GM12878 (cell line): ENCODE results near the gene CNOT10. TPM values are rescaled to one million over a fixed set of nuclear protein-coding genes. Genes with fewer than 3 reads are reported as not detected.

ENCODE experiments used
- BCL11A ChIP-seq: IDR thresholded peaks from 2 replicates; pipeline ENCODE4 v1.6.1; 2011; ENCODE audit warnings: low read depth, low read length
- CUX1 ChIP-seq: IDR thresholded peaks from 2 replicates; pipeline ENCODE4 v1.6.1; 2012; ENCODE audit warnings: improper control_type of control experiment, low read depth, low read length; ENCODE audit not compliant: insufficient replicate concordance
- FOS ChIP-seq: IDR thresholded peaks from 3 replicates; pipeline ENCODE4 v1.6.1; 2011; ENCODE audit warnings: borderline replicate concordance; ENCODE audit not compliant: insufficient read length; ENCODE audit errors: extremely low read depth
- FOXM1 ChIP-seq: IDR thresholded peaks from 2 replicates; pipeline ENCODE4 v1.6.1; 2012; ENCODE audit warnings: low read depth, mild to moderate bottlenecking, inconsistent platforms, low read length, moderate library complexity
- IKZF1 ChIP-seq: fragments of 450-650 bp; conservative IDR thresholded peaks from 2 replicates; pipeline ENCODE4 v1.6.1; 2017; ENCODE audit warnings: antibody characterized with exemption, mild to moderate bottlenecking
- MAX ChIP-seq: IDR thresholded peaks from 2 replicates; pipeline ENCODE4 v1.6.1; 2012; ENCODE audit warnings: low read depth, low read length, improper control_type of control experiment
- NFYB ChIP-seq: IDR thresholded peaks from 2 replicates; pipeline ENCODE4 v1.6.1; 2011; ENCODE audit warnings: low read depth, mild to moderate bottlenecking, low read length, improper control_type of control experiment, moderate library complexity; ENCODE audit not compliant: insufficient read depth
- NRF1 ChIP-seq: conservative IDR thresholded peaks from 2 replicates; pipeline ENCODE4 v1.6.1; 2011; ENCODE audit warnings: mild to moderate bottlenecking, low read depth, low read length, improper control_type of control experiment
- POLR2AphosphoS2 ChIP-seq: IDR thresholded peaks from 2 replicates; pipeline ENCODE4 v1.6.1; 2011; ENCODE audit warnings: low read depth, mild to moderate bottlenecking, low read length, improper control_type of control experiment, moderate library complexity
- RB1 ChIP-seq: fragments of 450-650 bp; formaldehyde crosslinking; IDR thresholded peaks from 2 replicates; pipeline ENCODE4 v1.6.1; 2017; ENCODE audit warnings: mild to moderate bottlenecking, borderline replicate concordance
- RCOR1 ChIP-seq: conservative IDR thresholded peaks from 2 replicates; pipeline ENCODE4 v1.6.1; 2012; ENCODE audit warnings: low read depth, low read length, improper control_type of control experiment
- RELB ChIP-seq: fragments of 450-650 bp; IDR thresholded peaks from 2 replicates; pipeline ENCODE4 v1.6.1; 2017; ENCODE audit warnings: low read depth, mild to moderate bottlenecking, moderate library complexity
- SMAD5 ChIP-seq: IDR thresholded peaks from 2 replicates; pipeline ENCODE4 v1.6.1; 2016; ENCODE audit warnings: antibody characterized with exemption, low read depth
- SUPT20H ChIP-seq: IDR thresholded peaks from 2 replicates; pipeline ENCODE4 v1.6.1; 2011; ENCODE audit warnings: low read depth, mild to moderate bottlenecking, low read length, moderate library complexity, borderline replicate concordance; ENCODE audit not compliant: control insufficient read depth
- TAF1 ChIP-seq: IDR thresholded peaks from 2 replicates; pipeline ENCODE4 v1.6.1; 2011; ENCODE audit warnings: mild to moderate bottlenecking, low read depth, low read length, borderline replicate concordance
- polyA plus RNA-seq, 11 experiments: library from polyadenylated mRNA; depleted of rRNA in 4 of 11; unstranded in 6 of 11; stranded (reverse) in 5 of 11; fragments of >200 nt; fragmentation: Nextera tagmentation in 4 of 11; fragmentation: Illumina TruSeq in 1 of 11; extraction: Ambion mirVana in 4 of 11; extraction: Trizol in 1 of 11; gene quantifications; 1 replicate in 1 of 11; 2 replicates in 10 of 11; pipeline versions ENCODE4 v1.2.1 to v1.2.3, GENCODE V29; 2011 to 2016; ENCODE audit warnings: inconsistent platforms in 2 of 11, missing spikeins in 2 of 11, low read depth in 1 of 11
- total RNA-seq, 4 experiments: library from RNA; depleted of rRNA in 3 of 4; stranded (reverse); fragments of >200 nt in 3 of 4; fragmentation: Illumina TruSeq in 1 of 4; extraction: Trizol in 1 of 4; gene quantifications; 2 replicates each; pipeline versions ENCODE4 v1.2.1 to v1.2.3, GENCODE V29; 2013 to 2021
- TF ChIP-seq, protein P1 (sequence below): IDR thresholded peaks from 2 replicates; pipeline ENCODE4 v1.6.1; 2011; ENCODE audit warnings: low read depth, mild to moderate bottlenecking, low read length, moderate library complexity, borderline replicate concordance; ENCODE audit errors: extremely low read depth
- TF ChIP-seq, protein P2 (sequence below): fragments of 450-650 bp; IDR thresholded peaks from 2 replicates; pipeline ENCODE4 v1.6.1; 2017; ENCODE audit warnings: mild to moderate bottlenecking
- TF ChIP-seq, protein P3 (sequence below): IDR thresholded peaks from 2 replicates; pipeline ENCODE4 v1.6.1; 2011; ENCODE audit warnings: low read depth, low read length, improper control_type of control experiment, borderline replicate concordance

Gene CNOT10
- total and polyA plus RNA-seq, 10 of the 15 experiments (the other 5 are each of a cell fraction or from before 2014, with no cell fraction given): 18.2 to 51.9 (median 45.5) TPM

DNA sequence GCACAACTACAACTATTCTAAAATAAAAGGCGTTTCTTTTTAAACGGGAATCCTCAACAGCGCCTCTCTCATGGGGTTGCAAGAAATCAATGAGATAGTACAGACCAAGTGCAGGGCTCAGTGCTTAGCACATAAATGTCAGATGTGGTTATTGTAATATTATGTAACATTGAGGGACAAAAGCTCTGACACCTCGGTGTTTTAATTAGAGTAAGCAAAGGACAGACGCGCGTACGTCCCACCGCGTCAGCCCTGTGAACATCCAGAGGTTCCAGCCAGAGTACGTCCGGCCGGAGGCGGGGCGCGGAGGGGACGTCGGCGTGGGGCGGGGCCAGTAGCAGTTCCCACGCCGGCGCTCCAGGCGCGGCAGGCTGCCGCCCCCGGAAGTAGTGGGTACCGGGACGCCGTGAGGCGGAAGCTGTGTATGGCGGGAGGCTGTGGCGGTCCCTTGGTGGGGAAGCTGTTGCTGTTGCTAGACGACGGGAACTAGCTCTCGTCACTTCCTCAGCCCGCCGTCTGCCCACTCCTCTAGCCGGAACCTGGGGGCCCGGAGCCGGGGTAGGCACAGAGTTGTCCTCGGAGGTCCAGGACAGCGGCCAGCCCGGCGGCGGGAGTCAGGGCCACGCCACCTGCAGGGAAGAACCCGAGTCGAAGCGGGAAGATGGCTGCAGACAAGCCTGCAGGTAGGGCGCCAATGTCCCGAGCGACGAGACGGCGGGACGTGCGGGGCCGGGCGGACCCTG lies at the start of gene CNOT10 (continued):
- no peak for TF ChIP-seq CUX1
- TF ChIP-seq MAX: peak; percentile 84
- no peak for TF ChIP-seq BCL11A
- TF ChIP-seq SMAD5: no peak
- TF ChIP-seq NFYB: 0 out of 2 replicates have a peak, but pooled peaks have one; percentile 25
- 0 out of 2 replicates have a peak, but pooled peaks have one; percentile 59 for TF ChIP-seq RCOR1
- TF ChIP-seq, protein P1, sequence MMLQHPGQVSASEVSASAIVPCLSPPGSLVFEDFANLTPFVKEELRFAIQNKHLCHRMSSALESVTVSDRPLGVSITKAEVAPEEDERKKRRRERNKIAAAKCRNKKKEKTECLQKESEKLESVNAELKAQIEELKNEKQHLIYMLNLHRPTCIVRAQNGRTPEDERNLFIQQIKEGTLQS: no peak
- no peak for TF ChIP-seq FOS
- TF ChIP-seq IKZF1: peak; percentile 80
- TF ChIP-seq RB1: peak; percentile 86; the same call in 1 of the 2 replicates
- TF ChIP-seq, protein P2, sequence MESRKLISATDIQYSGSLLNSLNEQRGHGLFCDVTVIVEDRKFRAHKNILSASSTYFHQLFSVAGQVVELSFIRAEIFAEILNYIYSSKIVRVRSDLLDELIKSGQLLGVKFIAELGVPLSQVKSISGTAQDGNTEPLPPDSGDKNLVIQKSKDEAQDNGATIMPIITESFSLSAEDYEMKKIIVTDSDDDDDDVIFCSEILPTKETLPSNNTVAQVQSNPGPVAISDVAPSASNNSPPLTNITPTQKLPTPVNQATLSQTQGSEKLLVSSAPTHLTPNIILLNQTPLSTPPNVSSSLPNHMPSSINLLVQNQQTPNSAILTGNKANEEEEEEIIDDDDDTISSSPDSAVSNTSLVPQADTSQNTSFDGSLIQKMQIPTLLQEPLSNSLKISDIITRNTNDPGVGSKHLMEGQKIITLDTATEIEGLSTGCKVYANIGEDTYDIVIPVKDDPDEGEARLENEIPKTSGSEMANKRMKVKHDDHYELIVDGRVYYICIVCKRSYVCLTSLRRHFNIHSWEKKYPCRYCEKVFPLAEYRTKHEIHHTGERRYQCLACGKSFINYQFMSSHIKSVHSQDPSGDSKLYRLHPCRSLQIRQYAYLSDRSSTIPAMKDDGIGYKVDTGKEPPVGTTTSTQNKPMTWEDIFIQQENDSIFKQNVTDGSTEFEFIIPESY: no peak
- TF ChIP-seq SUPT20H: no peak
- TF ChIP-seq NRF1: 0 out of 2 replicates have a peak, but pooled peaks have one; percentile 25
- TF ChIP-seq RELB: peak; percentile 100
- no peak for TF ChIP-seq POLR2AphosphoS2
- TF ChIP-seq FOXM1: no peak
- TF ChIP-seq, protein P3, sequence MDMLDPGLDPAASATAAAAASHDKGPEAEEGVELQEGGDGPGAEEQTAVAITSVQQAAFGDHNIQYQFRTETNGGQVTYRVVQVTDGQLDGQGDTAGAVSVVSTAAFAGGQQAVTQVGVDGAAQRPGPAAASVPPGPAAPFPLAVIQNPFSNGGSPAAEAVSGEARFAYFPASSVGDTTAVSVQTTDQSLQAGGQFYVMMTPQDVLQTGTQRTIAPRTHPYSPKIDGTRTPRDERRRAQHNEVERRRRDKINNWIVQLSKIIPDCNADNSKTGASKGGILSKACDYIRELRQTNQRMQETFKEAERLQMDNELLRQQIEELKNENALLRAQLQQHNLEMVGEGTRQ: no peak; the same call in 1 of the 2 replicates
- TF ChIP-seq TAF1: peak; percentile 31; the same call in 1 of the 2 replicates
